Fibroblast of lung (primary cell): ENCODE data around the gene ACSM3.

Experiments
- CTCF ChIP-seq, 2 donors: IDR thresholded peaks in 1 of 2; conservative IDR thresholded peaks in 1 of 2; 1 replicate in 1 of 2; 2 replicates in 1 of 2; pipeline ENCODE4 v1.5.1; 2011 to 2012; ENCODE audit warnings: low read length in 2 of 2, control low read depth in 1 of 2, inconsistent platforms in 1 of 2, low read depth in 1 of 2, mild to moderate bottlenecking in 1 of 2
- EZH2 ChIP-seq: IDR thresholded peaks from 2 replicates; pipeline ENCODE4 v1.5.1; 2012; ENCODE audit warnings: low read length, control low read depth, mild to moderate bottlenecking; ENCODE audit errors: missing control alignments

GRCh38 chr16:20750558-20750957 lies 13.3 kb upstream of the ACSM3 start:
- TF ChIP-seq EZH2 (no peak), CTCF (conservative IDR thresholded peaks at IDR 0.05 in 1 of 2, IDR thresholded peaks at IDR 0.05 in 1 of 2; ENCODE audit: low read depth in 1 of 2, low read length in 2 of 2) (no peak)
